HepG2 (cell line): ENCODE data around the gene RERE. TPM values are rescaled to one million over a fixed set of nuclear protein-coding genes. Genes with fewer than 3 reads are reported as not detected.

Source experiments
- BCL6 ChIP-seq: IDR thresholded peaks from 2 replicates; pipeline ENCODE4 v1.6.1; 2016; ENCODE audit warnings: missing genetic modification reagents, missing compliant biosample characterization
- ELF1 ChIP-seq: sonication (generic); formaldehyde crosslinking; IDR thresholded peaks from 2 replicates; pipeline ENCODE4 v1.4.0; 2020; ENCODE audit warnings: missing genetic modification reagents
- FOSL1 ChIP-seq: sonication (generic); formaldehyde crosslinking; IDR thresholded peaks from 2 replicates; pipeline ENCODE4 v1.9.0; 2021; ENCODE audit warnings: missing genetic modification reagents, borderline replicate concordance
- FOXK1 ChIP-seq: sonication (generic); formaldehyde crosslinking; IDR thresholded peaks from 2 replicates; pipeline ENCODE4 v1.4.0; 2020; ENCODE audit warnings: low read depth, missing genetic modification reagents, borderline replicate concordance
- GABPA ChIP-seq, 2 experiments: IDR thresholded peaks; 2 replicates each; pipeline ENCODE4 v1.6.1; 2011 to 2016; ENCODE audit warnings: low read depth in 2 of 2, low read length in 1 of 2, missing biosample characterization in 1 of 2, missing genetic modification characterization in 1 of 2
- HDAC2 ChIP-seq: sonication (generic); formaldehyde crosslinking; IDR thresholded peaks from 2 replicates; pipeline ENCODE4 v1.4.0; 2020; ENCODE audit warnings: missing genetic modification reagents
- HMG20A ChIP-seq: IDR thresholded peaks from 2 replicates; pipeline ENCODE4 v1.6.1; 2016; ENCODE audit warnings: borderline replicate concordance
- IRF2 ChIP-seq: IDR thresholded peaks from 2 replicates; pipeline ENCODE4 v1.6.1; 2018; ENCODE audit warnings: missing genetic modification reagents, missing compliant biosample characterization
- ISL2 ChIP-seq: sonication (generic); formaldehyde crosslinking; IDR thresholded peaks from 2 replicates; pipeline ENCODE4 v1.5.0; 2020; ENCODE audit warnings: missing genetic modification reagents
- KDM3A ChIP-seq: IDR thresholded peaks from 2 replicates; pipeline ENCODE4 v1.6.1; 2018; ENCODE audit warnings: low read depth, missing compliant biosample characterization
- MED1 ChIP-seq: sonication (generic); formaldehyde crosslinking; IDR thresholded peaks from 2 replicates; pipeline ENCODE4 v1.4.0; 2020; ENCODE audit warnings: missing genetic modification reagents
- MXI1 ChIP-seq: IDR thresholded peaks from 3 replicates; pipeline ENCODE4 v1.6.1; 2012; ENCODE audit warnings: low read depth, low read length, inconsistent platforms, borderline replicate concordance
- NFIC ChIP-seq: IDR thresholded peaks from 2 replicates; pipeline ENCODE4 v1.6.1; 2012; ENCODE audit warnings: mild to moderate bottlenecking, low read length, inconsistent platforms
- NR2F1 ChIP-seq, 2 experiments: fragments of 450-650 bp in 1 of 2; formaldehyde crosslinking in 1 of 2; IDR thresholded peaks; 2 replicates each; pipeline versions ENCODE4 v1.5.0 to v1.6.1; 2016 to 2020; ENCODE audit warnings: mild to moderate bottlenecking in 1 of 2, missing compliant biosample characterization in 1 of 2, missing genetic modification reagents in 1 of 2, moderate library complexity in 1 of 2
- NR2F2 ChIP-seq: IDR thresholded peaks from 2 replicates; pipeline ENCODE4 v1.6.1; 2012; ENCODE audit warnings: low read depth, inconsistent platforms, borderline replicate concordance
- PPARG ChIP-seq: conservative IDR thresholded peaks from 2 replicates; pipeline ENCODE4 v1.6.1; 2016; ENCODE audit warnings: missing biosample characterization, missing genetic modification reagents
- TCF7 ChIP-seq: sonication (generic); IDR thresholded peaks from 2 replicates; pipeline ENCODE4 v1.6.1; 2016; ENCODE audit warnings: antibody characterized with exemption, low read depth
- TP53 ChIP-seq: sonication (generic); formaldehyde crosslinking; conservative IDR thresholded peaks from 2 replicates; pipeline ENCODE4 v1.4.0; 2020; ENCODE audit warnings: missing genetic modification reagents
- polyA plus RNA-seq, 8 experiments: library from polyadenylated mRNA; depleted of rRNA in 3 of 8; stranded (reverse) in 7 of 8; unstranded in 1 of 8; fragments of >200 nt; fragmentation: Illumina TruSeq in 4 of 8; extraction: Trizol in 4 of 8; gene quantifications; 2 replicates each; pipeline versions ENCODE4 v1.2.1 to v1.2.3, GENCODE V29; 2011 to 2016; ENCODE audit warnings: low read depth in 4 of 8, missing spikeins in 1 of 8, mixed read lengths in 1 of 8; ENCODE audit not compliant: insufficient read depth in 1 of 8
- total RNA-seq, 5 experiments: library from RNA; depleted of rRNA; stranded (reverse); fragments of >200 nt; fragmentation: Illumina TruSeq; extraction: Trizol; gene quantifications; 2 replicates each; pipeline ENCODE4 v1.2.3, GENCODE V29; 2016; ENCODE audit warnings: low read depth in 1 of 5
- TF ChIP-seq, protein P1 (sequence below): sonication (generic); formaldehyde crosslinking; IDR thresholded peaks from 2 replicates; pipeline ENCODE4 v1.4.0; 2020; ENCODE audit warnings: missing genetic modification reagents
- TF ChIP-seq, protein P2 (sequence below): sonication (generic); formaldehyde crosslinking; IDR thresholded peaks from 2 replicates; pipeline ENCODE4 v1.4.0; 2020; ENCODE audit warnings: missing genetic modification reagents, borderline replicate concordance
- TF ChIP-seq, protein P3 (sequence below): IDR thresholded peaks from 2 replicates; pipeline ENCODE4 v1.4.0; 2020; ENCODE audit warnings: mild to moderate bottlenecking, missing genetic modification reagents
- TF ChIP-seq, protein P4 (sequence below): sonication (generic); formaldehyde crosslinking; conservative IDR thresholded peaks from 2 replicates; pipeline ENCODE4 v1.4.0; 2020; ENCODE audit warnings: missing genetic modification reagents

RERE gene
- total and polyA plus RNA-seq, 2 of the 13 experiments (the other 11 are each of a cell fraction or from before 2014, with no cell fraction given), result 18.3 to 21.9 TPM

DNA sequence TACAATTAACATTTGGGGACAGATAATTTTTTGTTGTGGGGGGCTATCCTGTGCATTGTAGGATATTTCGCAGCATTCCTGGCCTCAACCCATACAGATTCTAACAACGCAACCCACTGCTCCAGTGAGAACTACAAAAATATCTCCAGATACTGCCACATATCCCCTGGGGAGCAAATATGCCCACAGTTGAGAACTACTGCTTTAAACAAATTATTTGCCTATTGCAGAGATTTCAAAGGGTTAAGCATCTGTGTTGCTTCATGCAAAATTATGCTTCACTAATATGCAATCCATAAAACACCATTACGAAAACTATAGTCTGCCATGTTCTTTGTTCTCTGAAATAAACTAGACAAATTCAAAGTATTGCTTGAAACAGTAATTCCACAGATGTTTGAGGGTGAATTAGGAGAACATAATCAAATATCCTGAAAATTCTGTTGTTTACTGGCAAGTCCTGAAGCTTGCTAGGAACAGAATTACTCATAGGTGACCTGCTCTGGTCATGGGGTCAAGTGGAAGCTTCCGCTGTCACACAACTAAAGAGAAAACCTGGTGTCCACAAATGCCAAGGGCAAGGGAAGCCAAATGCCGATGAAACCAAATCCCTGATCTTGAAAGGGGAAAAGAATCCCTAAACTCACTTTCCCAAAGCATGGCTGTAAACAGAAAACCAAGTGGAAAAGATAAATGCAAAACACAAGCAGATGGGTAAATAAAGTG, 149.4 kb downstream of the RERE start (continued):
- TF ChIP-seq FOXK1 (CRISPR knock-in tag) (peak; percentile 79; the same call in 1 of the 2 replicates), NR2F2 (peak; percentile 93), MXI1 (no peak), HDAC2 (CRISPR knock-in tag) (peak; percentile 43; the same call in 1 of the 2 replicates), PPARG (CRISPR knock-in tag) (peak; percentile 69; the same call in 1 of the 2 replicates), IRF2 (CRISPR knock-in tag) (peak; percentile 50; the same call in 1 of the 2 replicates), NFIC (peak; percentile 59; the same call in 1 of the 2 replicates), KDM3A (CRISPR knock-in tag) (no peak), ISL2 (CRISPR knock-in tag) (peak; percentile 53; the same call in 1 of the 2 replicates), GABPA (IDR thresholded peaks at IDR 0.05; ENCODE audit: low read depth, low read length) (no peak), GABPA (CRISPR knock-in tag; IDR thresholded peaks at IDR 0.05; ENCODE audit: low read depth) (peak; percentile 52; the same call in 1 of the 2 replicates), FOSL1 (CRISPR knock-in tag) (0 out of 2 replicates have a peak, but pooled peaks have one; percentile 69), MED1 (CRISPR knock-in tag) (peak; percentile 72), HMG20A (peak; percentile 75; the same call in 1 of the 2 replicates), NR2F1 (CRISPR knock-in tag; IDR thresholded peaks at IDR 0.05) (peak; percentile 88 to 89), BCL6 (peak; percentile 98), ELF1 (CRISPR knock-in tag) (no peak), TP53 (no peak), TCF7 (peak; percentile 61)
- TF ChIP-seq, protein P1, sequence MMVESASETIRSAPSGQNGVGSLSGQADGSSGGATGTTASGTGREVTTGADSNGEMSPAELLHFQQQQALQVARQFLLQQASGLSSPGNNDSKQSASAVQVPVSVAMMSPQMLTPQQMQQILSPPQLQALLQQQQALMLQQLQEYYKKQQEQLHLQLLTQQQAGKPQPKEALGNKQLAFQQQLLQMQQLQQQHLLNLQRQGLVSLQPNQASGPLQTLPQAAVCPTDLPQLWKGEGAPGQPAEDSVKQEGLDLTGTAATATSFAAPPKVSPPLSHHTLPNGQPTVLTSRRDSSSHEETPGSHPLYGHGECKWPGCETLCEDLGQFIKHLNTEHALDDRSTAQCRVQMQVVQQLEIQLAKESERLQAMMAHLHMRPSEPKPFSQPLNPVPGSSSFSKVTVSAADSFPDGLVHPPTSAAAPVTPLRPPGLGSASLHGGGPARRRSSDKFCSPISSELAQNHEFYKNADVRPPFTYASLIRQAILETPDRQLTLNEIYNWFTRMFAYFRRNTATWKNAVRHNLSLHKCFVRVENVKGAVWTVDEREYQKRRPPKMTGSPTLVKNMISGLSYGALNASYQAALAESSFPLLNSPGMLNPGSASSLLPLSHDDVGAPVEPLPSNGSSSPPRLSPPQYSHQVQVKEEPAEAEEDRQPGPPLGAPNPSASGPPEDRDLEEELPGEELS (CRISPR knock-in tag), result peak; percentile 81
- TF ChIP-seq, protein P2, sequence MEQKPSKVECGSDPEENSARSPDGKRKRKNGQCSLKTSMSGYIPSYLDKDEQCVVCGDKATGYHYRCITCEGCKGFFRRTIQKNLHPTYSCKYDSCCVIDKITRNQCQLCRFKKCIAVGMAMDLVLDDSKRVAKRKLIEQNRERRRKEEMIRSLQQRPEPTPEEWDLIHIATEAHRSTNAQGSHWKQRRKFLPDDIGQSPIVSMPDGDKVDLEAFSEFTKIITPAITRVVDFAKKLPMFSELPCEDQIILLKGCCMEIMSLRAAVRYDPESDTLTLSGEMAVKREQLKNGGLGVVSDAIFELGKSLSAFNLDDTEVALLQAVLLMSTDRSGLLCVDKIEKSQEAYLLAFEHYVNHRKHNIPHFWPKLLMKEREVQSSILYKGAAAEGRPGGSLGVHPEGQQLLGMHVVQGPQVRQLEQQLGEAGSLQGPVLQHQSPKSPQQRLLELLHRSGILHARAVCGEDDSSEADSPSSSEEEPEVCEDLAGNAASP (CRISPR knock-in tag), result peak; percentile 37; the same call in 1 of the 2 replicates
- TF ChIP-seq, protein P3, sequence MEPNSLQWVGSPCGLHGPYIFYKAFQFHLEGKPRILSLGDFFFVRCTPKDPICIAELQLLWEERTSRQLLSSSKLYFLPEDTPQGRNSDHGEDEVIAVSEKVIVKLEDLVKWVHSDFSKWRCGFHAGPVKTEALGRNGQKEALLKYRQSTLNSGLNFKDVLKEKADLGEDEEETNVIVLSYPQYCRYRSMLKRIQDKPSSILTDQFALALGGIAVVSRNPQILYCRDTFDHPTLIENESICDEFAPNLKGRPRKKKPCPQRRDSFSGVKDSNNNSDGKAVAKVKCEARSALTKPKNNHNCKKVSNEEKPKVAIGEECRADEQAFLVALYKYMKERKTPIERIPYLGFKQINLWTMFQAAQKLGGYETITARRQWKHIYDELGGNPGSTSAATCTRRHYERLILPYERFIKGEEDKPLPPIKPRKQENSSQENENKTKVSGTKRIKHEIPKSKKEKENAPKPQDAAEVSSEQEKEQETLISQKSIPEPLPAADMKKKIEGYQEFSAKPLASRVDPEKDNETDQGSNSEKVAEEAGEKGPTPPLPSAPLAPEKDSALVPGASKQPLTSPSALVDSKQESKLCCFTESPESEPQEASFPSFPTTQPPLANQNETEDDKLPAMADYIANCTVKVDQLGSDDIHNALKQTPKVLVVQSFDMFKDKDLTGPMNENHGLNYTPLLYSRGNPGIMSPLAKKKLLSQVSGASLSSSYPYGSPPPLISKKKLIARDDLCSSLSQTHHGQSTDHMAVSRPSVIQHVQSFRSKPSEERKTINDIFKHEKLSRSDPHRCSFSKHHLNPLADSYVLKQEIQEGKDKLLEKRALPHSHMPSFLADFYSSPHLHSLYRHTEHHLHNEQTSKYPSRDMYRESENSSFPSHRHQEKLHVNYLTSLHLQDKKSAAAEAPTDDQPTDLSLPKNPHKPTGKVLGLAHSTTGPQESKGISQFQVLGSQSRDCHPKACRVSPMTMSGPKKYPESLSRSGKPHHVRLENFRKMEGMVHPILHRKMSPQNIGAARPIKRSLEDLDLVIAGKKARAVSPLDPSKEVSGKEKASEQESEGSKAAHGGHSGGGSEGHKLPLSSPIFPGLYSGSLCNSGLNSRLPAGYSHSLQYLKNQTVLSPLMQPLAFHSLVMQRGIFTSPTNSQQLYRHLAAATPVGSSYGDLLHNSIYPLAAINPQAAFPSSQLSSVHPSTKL, result peak; percentile 89
- TF ChIP-seq, protein P4, sequence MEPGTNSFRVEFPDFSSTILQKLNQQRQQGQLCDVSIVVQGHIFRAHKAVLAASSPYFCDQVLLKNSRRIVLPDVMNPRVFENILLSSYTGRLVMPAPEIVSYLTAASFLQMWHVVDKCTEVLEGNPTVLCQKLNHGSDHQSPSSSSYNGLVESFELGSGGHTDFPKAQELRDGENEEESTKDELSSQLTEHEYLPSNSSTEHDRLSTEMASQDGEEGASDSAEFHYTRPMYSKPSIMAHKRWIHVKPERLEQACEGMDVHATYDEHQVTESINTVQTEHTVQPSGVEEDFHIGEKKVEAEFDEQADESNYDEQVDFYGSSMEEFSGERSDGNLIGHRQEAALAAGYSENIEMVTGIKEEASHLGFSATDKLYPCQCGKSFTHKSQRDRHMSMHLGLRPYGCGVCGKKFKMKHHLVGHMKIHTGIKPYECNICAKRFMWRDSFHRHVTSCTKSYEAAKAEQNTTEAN (CRISPR knock-in tag), result peak; percentile 42; the same call in 1 of the 2 replicates
